BLaER1 treated with 17β-estradiol and CSF1 and Interleukin-3, amounts not matched to agents 10 nM and 100 nM (cell line): Measurements from ENCODE around the gene CALHM5.

Experiments used
- H3K27ac ChIP-seq, 11 experiments: shearing (Covaris generic); formaldehyde crosslinking; 2 replicates each; pipeline ENCODE4 v1.8.1; 2022
- H3K27me3 ChIP-seq, 11 experiments: shearing (Covaris generic); formaldehyde crosslinking; 2 replicates each; pipeline ENCODE4 v1.8.1; 2022
- H3K36me3 ChIP-seq, 11 experiments: shearing (Covaris generic); formaldehyde crosslinking; 2 replicates each; pipeline ENCODE4 v1.8.1; 2022
- H3K4me1 ChIP-seq, 10 experiments: shearing (Covaris generic); formaldehyde crosslinking; 2 replicates each; pipeline ENCODE4 v1.8.1; 2022
- H3K4me2 ChIP-seq, 11 experiments: shearing (Covaris generic); formaldehyde crosslinking; 2 replicates each; pipeline ENCODE4 v1.8.1; 2022
- H3K4me3 ChIP-seq, 10 experiments: shearing (Covaris generic); formaldehyde crosslinking; 2 replicates each; pipeline ENCODE4 v1.8.1; 2022
- H3K9ac ChIP-seq, 11 experiments: shearing (Covaris generic); formaldehyde crosslinking; 2 replicates each; pipeline ENCODE4 v1.8.1; 2022
- H3K9me3 ChIP-seq, 11 experiments: shearing (Covaris generic); formaldehyde crosslinking; replicated peaks in 1 of 11; 2 replicates each; pipeline ENCODE4 v1.8.1; 2022
- H4K20me1 ChIP-seq, 11 experiments: shearing (Covaris generic); formaldehyde crosslinking; 2 replicates each; pipeline ENCODE4 v1.8.1; 2022
- Cebpa-rat ChIP-seq, 11 experiments: shearing (Covaris generic); IDR thresholded peaks; 2 replicates each; pipeline ENCODE4 v1.8.1; 2022

Gene CALHM5, protein sequence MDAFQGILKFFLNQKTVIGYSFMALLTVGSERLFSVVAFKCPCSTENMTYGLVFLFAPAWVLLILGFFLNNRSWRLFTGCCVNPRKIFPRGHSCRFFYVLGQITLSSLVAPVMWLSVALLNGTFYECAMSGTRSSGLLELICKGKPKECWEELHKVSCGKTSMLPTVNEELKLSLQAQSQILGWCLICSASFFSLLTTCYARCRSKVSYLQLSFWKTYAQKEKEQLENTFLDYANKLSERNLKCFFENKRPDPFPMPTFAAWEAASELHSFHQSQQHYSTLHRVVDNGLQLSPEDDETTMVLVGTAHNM

GRCh38 chr6:116511424-116512110 lies at the start of gene CALHM5:
CALHM5 (plus strand) TSS chr6:116511639; CDS start chr6:116511697, 58 bp downstream.
- no peaks in the 10 kb centered on the region for H3K36me3 ChIP-seq
- no peak within 1 kb of the TSS for H3K27ac ChIP-seq
- peaks cover 0 to 3% (median 0%) of the 10 kb centered on the region in 10 experiments; a peak in 1 of 20 replicates for H3K4me1 ChIP-seq
- no peak within 1 kb of the TSS for H3K9ac ChIP-seq
- H3K9me3 ChIP-seq: peaks cover 3 to 18% (median 14%) of the 10 kb centered on the region in 11 experiments; a peak in 16 of 22 replicates
- H3K4me2 ChIP-seq: no peak within 1 kb of the TSS
- H3K4me3 ChIP-seq: no peak within 1 kb of the TSS
- H4K20me1 ChIP-seq: no peaks in the 10 kb centered on the region
- H3K27me3 ChIP-seq: no peaks in the 10 kb centered on the region
- TF ChIP-seq Cebpa-rat (IDR thresholded peaks at IDR 0.05): no peak

DNA sequence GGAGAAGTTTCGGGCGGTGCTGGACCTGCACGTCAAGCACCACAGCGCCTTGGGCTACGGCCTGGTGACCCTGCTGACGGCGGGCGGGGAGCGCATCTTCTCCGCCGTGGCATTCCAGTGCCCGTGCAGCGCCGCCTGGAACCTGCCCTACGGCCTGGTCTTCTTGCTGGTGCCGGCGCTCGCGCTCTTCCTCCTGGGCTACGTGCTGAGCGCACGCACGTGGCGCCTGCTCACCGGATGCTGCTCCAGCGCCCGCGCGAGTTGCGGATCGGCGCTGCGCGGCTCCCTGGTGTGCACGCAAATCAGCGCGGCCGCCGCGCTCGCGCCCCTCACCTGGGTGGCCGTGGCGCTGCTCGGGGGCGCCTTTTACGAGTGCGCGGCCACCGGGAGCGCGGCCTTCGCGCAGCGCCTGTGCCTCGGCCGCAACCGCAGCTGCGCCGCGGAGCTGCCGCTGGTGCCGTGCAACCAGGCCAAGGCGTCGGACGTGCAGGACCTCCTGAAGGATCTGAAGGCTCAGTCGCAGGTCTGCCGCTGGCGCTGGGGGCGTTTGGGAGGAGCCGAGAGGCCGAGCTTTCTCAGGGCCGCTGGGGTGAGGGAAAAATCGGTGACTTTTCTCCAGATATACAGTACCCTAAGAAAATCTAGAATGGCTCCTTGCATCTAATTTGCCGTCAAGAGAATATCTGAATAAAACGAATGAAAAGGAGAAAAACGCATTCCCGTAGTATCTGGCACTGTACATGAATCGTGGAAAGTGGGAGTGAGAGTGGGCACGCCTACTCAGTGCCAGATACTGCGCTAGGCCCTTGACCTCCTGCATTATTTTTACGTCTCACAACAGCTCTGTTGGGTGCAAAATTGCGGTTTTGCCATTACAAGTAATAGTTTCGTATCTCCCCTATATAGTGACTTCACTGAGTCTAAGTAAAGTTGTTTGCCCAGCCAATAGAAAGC lies 49.2 kb upstream of the CALHM5 start:
- Histone ChIP-seq H4K20me1 (no peaks in the 10 kb centered on the region), H3K27ac (peak overlapping the region in 8 of 11 experiments; percentile 21 to 61 (median 48); a peak in 11 of 22 replicates), H3K36me3 (no peaks in the 10 kb centered on the region), H3K27me3 (peaks cover 7 to 35% (median 25%) of the 10 kb centered on the region in 11 experiments; a peak in 21 of 22 replicates), H3K4me2 (peak overlapping the region; percentile 57 to 96 (median 78)), H3K9ac (peak overlapping the region; percentile 34 to 63 (median 53); a peak in 21 of 22 replicates), H3K9me3 (peaks cover 0 to 16% (median 11%) of the 10 kb centered on the region in 11 experiments; a peak in 19 of 22 replicates), H3K4me3 (peak overlapping the region; percentile 36 to 62 (median 50)), H3K4me1 (peaks cover 8 to 87% (median 27%) of the 10 kb centered on the region in 10 experiments; a peak in 19 of 20 replicates)
- no peak for TF ChIP-seq Cebpa-rat (IDR thresholded peaks at IDR 0.05)

GRCh38 chr6:116463301-116463700 lies 48.1 kb upstream of the CALHM5 start:
- Histone ChIP-seq H3K9ac (no peak overlapping the region), H4K20me1 (no peaks in the 10 kb centered on the region), H3K9me3 (peaks cover 0 to 16% (median 11%) of the 10 kb centered on the region in 11 experiments; a peak in 19 of 22 replicates), H3K27me3 (peaks cover 7 to 35% (median 25%) of the 10 kb centered on the region in 11 experiments; a peak in 21 of 22 replicates), H3K36me3 (no peaks in the 10 kb centered on the region), H3K27ac (no peak overlapping the region), H3K4me1 (peaks cover 8 to 79% (median 28%) of the 10 kb centered on the region in 10 experiments; a peak in 19 of 20 replicates), H3K4me3 (no peak overlapping the region; a peak in 1 of 20 replicates), H3K4me2 (peak overlapping the region in 3 of 11 experiments; percentile 80 to 96 (median 83); a peak in 4 of 22 replicates)
- TF ChIP-seq Cebpa-rat (IDR thresholded peaks at IDR 0.05): no peak

DNA sequence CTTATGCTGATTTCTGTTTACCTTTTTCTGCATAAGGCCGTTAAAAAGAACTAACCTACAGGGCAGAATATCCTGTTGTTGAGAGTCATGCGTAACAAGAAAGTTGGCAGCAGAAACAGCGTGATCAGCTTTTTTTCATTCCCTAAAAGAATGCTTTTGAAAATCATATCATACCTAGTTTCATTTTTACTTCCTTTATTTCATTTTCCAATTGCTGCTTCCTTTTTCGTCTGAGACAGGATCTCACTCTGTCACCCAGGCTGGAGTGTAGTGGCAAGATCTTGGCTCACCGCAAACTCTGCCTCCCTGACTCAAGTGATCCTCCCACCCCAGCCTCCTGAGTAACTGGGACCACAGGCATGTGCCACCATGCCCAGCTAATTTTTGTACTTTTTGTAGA lies 46.2 kb upstream of the CALHM5 start:
- Histone ChIP-seq H4K20me1 (no peaks in the 10 kb centered on the region), H3K4me2 (peak overlapping the region; percentile 34 to 96 (median 72)), H3K4me1 (peaks cover 8 to 74% (median 28%) of the 10 kb centered on the region in 10 experiments; a peak in 19 of 20 replicates), H3K4me3 (peak overlapping the region in 2 of 10 experiments; percentile 14 to 26; a peak in 2 of 20 replicates), H3K9ac (peak overlapping the region in 4 of 11 experiments; percentile 29 to 50 (median 36); a peak in 7 of 22 replicates), H3K36me3 (no peaks in the 10 kb centered on the region), H3K27me3 (peaks cover 7 to 35% (median 25%) of the 10 kb centered on the region in 11 experiments; a peak in 21 of 22 replicates), H3K27ac (peak overlapping the region in 7 of 11 experiments; percentile 26 to 75 (median 61); a peak in 14 of 22 replicates), H3K9me3 (peaks cover 0 to 16% (median 11%) of the 10 kb centered on the region in 11 experiments; a peak in 19 of 22 replicates)
- no peak for TF ChIP-seq Cebpa-rat (IDR thresholded peaks at IDR 0.05)

DNA sequence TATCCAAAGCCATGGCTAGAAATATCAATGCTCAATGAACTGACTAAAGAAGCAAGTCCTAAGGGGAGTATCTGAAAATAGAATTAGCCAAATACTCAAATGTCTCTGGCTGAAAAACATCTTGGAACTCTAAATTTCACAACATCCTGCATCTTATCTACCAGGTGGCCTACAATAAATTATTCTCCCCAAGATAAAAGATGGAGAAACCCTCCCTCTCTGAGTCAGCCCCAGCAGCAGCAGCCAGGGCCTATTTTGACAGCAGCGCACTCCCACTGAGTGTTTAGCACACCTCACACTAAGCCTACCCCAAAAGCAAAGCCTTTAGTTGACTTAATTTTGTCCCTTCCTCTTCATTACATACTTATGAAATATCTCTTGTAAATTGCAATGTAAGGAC lies 44.3 kb upstream of the CALHM5 start:
- Histone ChIP-seq H3K4me1 (peaks cover 8 to 68% (median 21%) of the 10 kb centered on the region in 10 experiments; a peak in 18 of 20 replicates), H3K27me3 (peaks cover 6 to 27% (median 14%) of the 10 kb centered on the region in 11 experiments; a peak in 21 of 22 replicates), H3K9ac (no peak overlapping the region), H3K4me2 (peak overlapping the region in 3 of 11 experiments; percentile 10 to 17 (median 13); a peak in 2 of 22 replicates), H3K36me3 (no peaks in the 10 kb centered on the region), H4K20me1 (no peaks in the 10 kb centered on the region), H3K4me3 (no peak overlapping the region), H3K9me3 (peaks cover 0 to 8% (median 4%) of the 10 kb centered on the region in 11 experiments; a peak in 19 of 22 replicates), H3K27ac (peak overlapping the region in 1 of 11 experiments; percentile 5; a peak in 1 of 22 replicates)
- no peak for TF ChIP-seq Cebpa-rat (IDR thresholded peaks at IDR 0.05)

- Histone ChIP-seq H3K4me3 (no peak overlapping the region), H3K9me3 (peaks cover 0 to 4% (median under 1%) of the 10 kb centered on the region in 11 experiments; a peak in 8 of 22 replicates)
Observed at GRCh38 chr6:116467514-116467913, 43.9 kb upstream of the CALHM5 start.

GRCh38 chr6:116468293-116468692 lies 43.1 kb upstream of the CALHM5 start:
- Histone ChIP-seq H3K9me3 (no peaks in the 10 kb centered on the region), H3K9ac (no peak overlapping the region), H3K27me3 (peaks cover 0 to 15% (median 2%) of the 10 kb centered on the region in 11 experiments; a peak in 14 of 22 replicates), H3K27ac (no peak overlapping the region), H4K20me1 (no peaks in the 10 kb centered on the region), H3K36me3 (no peaks in the 10 kb centered on the region), H3K4me1 (peaks cover 8 to 57% (median 19%) of the 10 kb centered on the region in 10 experiments; a peak in 18 of 20 replicates), H3K4me3 (no peak overlapping the region), H3K4me2 (no peak overlapping the region)
- no peak for TF ChIP-seq Cebpa-rat (IDR thresholded peaks at IDR 0.05)

More at GRCh38 chr6:116467514-116467913, 43.9 kb upstream of the CALHM5 start:
- Histone ChIP-seq H4K20me1 (no peaks in the 10 kb centered on the region), H3K27ac (no peak overlapping the region), H3K4me1 (peaks cover 8 to 64% (median 19%) of the 10 kb centered on the region in 10 experiments; a peak in 18 of 20 replicates), H3K36me3 (no peaks in the 10 kb centered on the region), H3K9ac (no peak overlapping the region), H3K27me3 (peaks cover 4 to 22% (median 10%) of the 10 kb centered on the region in 11 experiments; a peak in 21 of 22 replicates), H3K4me2 (no peak overlapping the region; a peak in 1 of 22 replicates)
- TF ChIP-seq Cebpa-rat (IDR thresholded peaks at IDR 0.05): no peak
